IMR-90 (cell line): ENCODE data around the gene EPB41L2. TPM values are rescaled to one million over a fixed set of nuclear protein-coding genes. Genes with fewer than 3 reads are reported as not detected.

Experiments used
- ATAC-seq: fragments of 200-7000 bp; cut with Tn5 transposase; 2 replicates; pipeline ENCODE4 v1.9.1; 2020; ENCODE audit warnings: low read depth, mild to moderate bottlenecking, moderate library complexity
- BruUV-seq: library from RNA; stranded (reverse); fragments of 400-500 nt; replicated peaks from 2 replicates; lab custom pipeline; 2021; lab: Mats Ljungman, UMichigan
- CTCF ChIA-PET: fragments of 300-600 bp; formaldehyde crosslinking; extraction: SDS; loops from one replicate; lab custom pipeline; 2021; ENCODE audit warnings: antibody characterized with exemption; lab: Yijun Ruan, JAX
- POLR2A ChIA-PET: fragments of 300-600 bp; sonication (Branson Sonifier 250); formaldehyde crosslinking; loops from one replicate; lab custom pipeline; 2022; ENCODE audit warnings: antibody characterized with exemption; ENCODE audit not compliant: unreplicated experiment; lab: Charles Lee
- DNase-seq: peaks from one replicate; pipeline ENCODE4 v3.0.0; 2013
- H2AFZ ChIP-seq: replicated peaks from 2 replicates; pipeline ENCODE3; 2013; ENCODE audit warnings: low read length, mild to moderate bottlenecking; ENCODE audit not compliant: poor library complexity
- H2AK5ac ChIP-seq: 2 replicates; pipeline ENCODE4 v1.6.1; 2013; ENCODE audit warnings: low read depth, low read length, inconsistent platforms
- H2AK9ac ChIP-seq: replicated peaks from 2 replicates; pipeline ENCODE3; 2013; ENCODE audit warnings: mild to moderate bottlenecking, low read depth, low read length, moderate library complexity; ENCODE audit not compliant: poor library complexity
- H2BK120ac ChIP-seq: 2 replicates; pipeline ENCODE4 v1.6.1; 2013; ENCODE audit warnings: low read depth, low read length, inconsistent platforms
- H2BK15ac ChIP-seq: 3 replicates; pipeline ENCODE4 v1.6.1; 2013; ENCODE audit warnings: low read depth, low read length, inconsistent platforms
- H2BK20ac ChIP-seq: 2 replicates; pipeline ENCODE4 v1.6.1; 2013; ENCODE audit warnings: low read depth, mild to moderate bottlenecking, inconsistent platforms, low read length, moderate library complexity
- H2BK5ac ChIP-seq: 2 replicates; pipeline ENCODE4 v1.6.1; 2013; ENCODE audit warnings: mild to moderate bottlenecking, low read depth, low read length, inconsistent platforms; ENCODE audit not compliant: poor library complexity, severe bottlenecking
- H3K14ac ChIP-seq: replicated peaks from 2 replicates; pipeline ENCODE4 v1.6.1; 2013; ENCODE audit warnings: low read depth, low read length, inconsistent platforms
- H3K18ac ChIP-seq: 2 replicates; pipeline ENCODE4 v1.6.1; 2013; ENCODE audit warnings: low read depth, low read length, control low read depth
- H3K23ac ChIP-seq: 2 replicates; pipeline ENCODE4 v1.6.1; 2013; ENCODE audit warnings: low read depth, low read length, inconsistent platforms
- H3K27ac ChIP-seq: 2 replicates; pipeline ENCODE4 v1.5.1; 2013; ENCODE audit warnings: mild to moderate bottlenecking, control low read depth, low read length; ENCODE audit not compliant: insufficient read depth
- H3K27me3 ChIP-seq: 2 replicates; pipeline ENCODE4 v1.6.1; 2013; ENCODE audit warnings: low read length; ENCODE audit not compliant: control insufficient read depth, insufficient read depth
- H3K36me3 ChIP-seq: 2 replicates; pipeline ENCODE4 v1.6.1; 2013; ENCODE audit warnings: low read length, mixed read lengths; ENCODE audit not compliant: control insufficient read depth, insufficient read depth
- H3K4ac ChIP-seq: 2 replicates; pipeline ENCODE4 v1.6.1; 2013; ENCODE audit warnings: low read depth, low read length, inconsistent platforms
- H3K4me1 ChIP-seq: 2 replicates; pipeline ENCODE4 v1.6.1; 2013; ENCODE audit warnings: low read length, mixed read lengths; ENCODE audit not compliant: control insufficient read depth, insufficient read depth
- H3K4me2 ChIP-seq: 2 replicates; pipeline ENCODE4 v1.6.1; 2013; ENCODE audit warnings: low read depth, mild to moderate bottlenecking, control low read depth, low read length, moderate library complexity
- H3K4me3 ChIP-seq: 2 replicates; pipeline ENCODE4 v1.5.1; 2013; ENCODE audit warnings: low read depth, mild to moderate bottlenecking, control low read depth, low read length, moderate library complexity; ENCODE audit not compliant: insufficient read depth
- H3K56ac ChIP-seq: 2 replicates; pipeline ENCODE4 v1.6.1; 2013; ENCODE audit warnings: low read length, inconsistent platforms; ENCODE audit not compliant: insufficient read depth; ENCODE audit errors: extremely low read depth
- H3K79me1 ChIP-seq, 2 experiments: 2 replicates each; pipeline ENCODE4 v1.6.1; 2013; ENCODE audit warnings: low read length in 2 of 2, inconsistent platforms in 1 of 2, low read depth in 1 of 2
- H3K9ac ChIP-seq: 2 replicates; pipeline ENCODE4 v1.6.1; 2013; ENCODE audit warnings: low read depth, low read length, control low read depth
- H3K9me1 ChIP-seq: 2 replicates; pipeline ENCODE4 v1.6.1; 2013; ENCODE audit warnings: low read length, inconsistent platforms; ENCODE audit not compliant: insufficient read depth
- H3K9me3 ChIP-seq: 2 replicates; pipeline ENCODE4 v1.6.1; 2013; ENCODE audit warnings: low read length; ENCODE audit not compliant: control insufficient read depth, insufficient read depth
- H4K20me1 ChIP-seq: 2 replicates; pipeline ENCODE4 v1.6.1; 2013; ENCODE audit warnings: low read length, inconsistent platforms; ENCODE audit not compliant: insufficient read depth
- H4K5ac ChIP-seq: 2 replicates; pipeline ENCODE4 v1.6.1; 2013; ENCODE audit warnings: mild to moderate bottlenecking, low read depth, low read length, control low read depth
- H4K8ac ChIP-seq, 2 experiments: 2 replicates each; pipeline ENCODE4 v1.6.1; 2013; ENCODE audit warnings: low read depth in 2 of 2, low read length in 2 of 2, control low read depth in 1 of 2, inconsistent platforms in 1 of 2
- H4K91ac ChIP-seq: 2 replicates; pipeline ENCODE4 v1.6.1; 2013; ENCODE audit warnings: low read depth, low read length, inconsistent platforms; ENCODE audit not compliant: insufficient read depth
- BHLHE40 ChIP-seq: fragments of 150-350 bp; IDR thresholded peaks from 2 replicates; pipeline ENCODE4 v1.6.1; 2016; ENCODE audit warnings: mild to moderate bottlenecking, low read depth, low read length
- CEBPB ChIP-seq: IDR thresholded peaks from 2 replicates; pipeline ENCODE4 v1.6.1; 2012; ENCODE audit warnings: low read depth, low read length, improper control_type of control experiment
- CHD1 ChIP-seq: IDR thresholded peaks from 2 replicates; pipeline ENCODE4 v1.6.1; 2012; ENCODE audit warnings: low read depth, low read length, improper control_type of control experiment
- ELK1 ChIP-seq: fragments of 150-350 bp; IDR thresholded peaks from 2 replicates; pipeline ENCODE4 v1.6.1; 2016; ENCODE audit warnings: low read depth, mild to moderate bottlenecking, low read length, moderate library complexity, borderline replicate concordance
- FOS ChIP-seq: fragments of 150-350 bp; IDR thresholded peaks from 2 replicates; pipeline ENCODE4 v1.6.1; 2016; ENCODE audit warnings: low read depth, low read length
- MAFK ChIP-seq: IDR thresholded peaks from 2 replicates; pipeline ENCODE4 v1.6.1; 2012; ENCODE audit warnings: low read depth, low read length, improper control_type of control experiment
- MAZ ChIP-seq: IDR thresholded peaks from 2 replicates; pipeline ENCODE4 v1.6.1; 2012; ENCODE audit warnings: low read depth, mild to moderate bottlenecking, low read length, improper control_type of control experiment, moderate library complexity, borderline replicate concordance
- MXI1 ChIP-seq: IDR thresholded peaks from 2 replicates; pipeline ENCODE4 v1.6.1; 2012; ENCODE audit warnings: low read depth, mild to moderate bottlenecking, low read length, moderate library complexity, borderline replicate concordance
- NFE2L2 ChIP-seq: fragments of 150-350 bp; IDR thresholded peaks from 2 replicates; pipeline ENCODE4 v1.6.1; 2016; ENCODE audit warnings: low read depth, mild to moderate bottlenecking, low read length
- POLR2A ChIP-seq: IDR thresholded peaks from 2 replicates; pipeline ENCODE4 v1.6.1; 2012; ENCODE audit warnings: mild to moderate bottlenecking, low read depth, low read length
- RAD21 ChIP-seq: IDR thresholded peaks from 2 replicates; pipeline ENCODE4 v1.6.1; 2012; ENCODE audit warnings: low read length, improper control_type of control experiment
- RCOR1 ChIP-seq: IDR thresholded peaks from 2 replicates; pipeline ENCODE4 v1.6.1; 2012; ENCODE audit warnings: mild to moderate bottlenecking, low read length, improper control_type of control experiment; ENCODE audit not compliant: insufficient replicate concordance
- RFX5 ChIP-seq: IDR thresholded peaks from 2 replicates; pipeline ENCODE4 v1.8.0; 2012; ENCODE audit warnings: low read depth, mild to moderate bottlenecking, low read length, moderate library complexity
- SMC3 ChIP-seq: fragments of 150-350 bp; IDR thresholded peaks from 2 replicates; pipeline ENCODE4 v1.6.1; 2016; ENCODE audit warnings: low read depth, mild to moderate bottlenecking, antibody characterized with exemption, low read length, moderate library complexity
- WGBS, 2 experiments: methylation state at CpG; one replicate each; pipeline versions ENCODE4 v1.1.5 to v1.1.7; 2013; ENCODE audit warnings: missing lambda C conversion rate in 2 of 2; ENCODE audit not compliant: insufficient read length in 1 of 2; ENCODE audit errors: extremely low coverage in 2 of 2; 5-methylcytosine and 5-hydroxymethylcytosine counted together
- dilution Hi-C: fragments of 300-500 bp; cut with HindIII; formaldehyde crosslinking; loops from one replicate; pipeline ENCODE4 v1.14.3; 2018; ENCODE audit warnings: low sequenced_read_pairs; ENCODE audit not compliant: unreplicated experiment
- in situ Hi-C: fragments of 300-500 bp; cut with MboI; formaldehyde crosslinking; loops from 3 replicates; pipeline ENCODE4 v1.14.3; 2019; ENCODE audit warnings: low sequenced_read_pairs, inconsistent platforms, mixed read lengths
- intact Hi-C: fragments of 100-400 bp; cut with micrococcal nuclease; formaldehyde crosslinking; loops from 2 replicates; pipeline ENCODE4 v1.10.0; 2022
- polyA plus RNA-seq, 3 experiments: library from polyadenylated mRNA; depleted of rRNA; stranded (reverse); fragments of >200 nt; gene quantifications; 2 replicates each; pipeline ENCODE4 v1.2.3, GENCODE V29; 2012; ENCODE audit warnings: low replicate concordance in 1 of 3
- total RNA-seq: library from RNA; depleted of rRNA; stranded (reverse); fragments of >200 nt; gene quantifications from 2 replicates; pipeline ENCODE4 v1.2.3, GENCODE V29; 2012
- TF ChIP-seq, protein P1 (sequence below): conservative IDR thresholded peaks from 2 replicates; pipeline ENCODE4 v1.5.1; 2012; ENCODE audit warnings: mild to moderate bottlenecking, low read depth, low read length, improper control_type of control experiment
- TF ChIP-seq, protein P2 (sequence below): fragments of 150-350 bp; IDR thresholded peaks from 2 replicates; pipeline ENCODE4 v1.6.1; 2017; ENCODE audit warnings: mild to moderate bottlenecking, antibody characterized with exemption, low read length, low read depth

The EPB41L2 gene
- total and polyA plus RNA-seq, 2 of the 4 experiments (the other 2 are of a cell fraction) = 85.7 to 99.8 TPM

DNA sequence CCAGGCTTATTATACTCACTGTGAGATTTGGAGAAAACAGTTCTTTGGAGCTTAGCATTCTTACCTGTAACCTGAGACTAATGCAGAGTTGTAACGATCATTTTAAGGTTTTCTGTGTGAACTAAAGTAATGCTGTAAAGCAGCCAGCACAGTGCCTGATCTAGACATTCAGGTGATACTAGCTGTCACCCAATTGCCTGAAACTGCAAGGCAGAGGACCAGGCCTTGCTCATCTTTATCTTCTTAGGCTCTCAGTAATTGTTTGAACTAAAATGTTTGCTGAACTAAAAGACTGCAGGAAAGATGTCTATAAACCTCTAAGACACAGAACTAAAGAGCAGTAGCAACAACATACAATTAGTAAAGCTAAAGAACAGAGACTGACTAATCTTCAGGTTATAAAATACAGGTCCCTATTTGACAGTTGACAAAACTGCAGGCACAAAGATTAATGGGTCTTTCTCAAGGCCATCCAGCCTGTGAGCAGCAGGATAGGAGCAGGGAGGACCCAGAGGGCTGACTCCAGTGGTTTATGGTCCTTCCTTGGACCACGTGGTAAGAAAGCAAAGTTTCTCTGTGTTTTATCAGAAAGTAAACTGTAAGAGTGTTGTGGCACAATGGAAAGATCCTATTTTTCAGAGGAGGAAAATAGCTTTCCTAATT lies 204.4 kb downstream of the EPB41L2 start:
- no peak overlapping the region for H2BK20ac ChIP-seq
- WGBS, 2 experiments = no CpG with 5 or more reads among the region's 2 CpGs
- H2BK120ac ChIP-seq = no peak overlapping the region
- H2AK5ac ChIP-seq = no peak overlapping the region
- no peak overlapping the region for H4K8ac ChIP-seq
- H2AFZ ChIP-seq = no peak overlapping the region
- no peak overlapping the region for H2AK9ac ChIP-seq
- no peak overlapping the region for H3K4ac ChIP-seq
- dilution Hi-C loops (no loop called here), intact Hi-C loops (no loop called here), in situ Hi-C loops (no loop called here)
- ChIA-PET POLR2A (no interaction called here), CTCF (interaction anchor here (1.1 to 2.0 kb wide), 2 partner anchors 13 to 19 kb away, joined by 3 to 4 read pairs; no protein-coding TSS in a partner anchor)
- no peak overlapping the region for H4K91ac ChIP-seq
- H3K9me1 ChIP-seq = peaks cover under 1% of the 10 kb centered on the region
- H3K23ac ChIP-seq = no peak overlapping the region
- no peak overlapping the region for H3K18ac ChIP-seq
- H2BK5ac ChIP-seq = no peak overlapping the region
- no peak overlapping the region for H2BK15ac ChIP-seq
- DNase-seq = no peak
- H3K4me1 ChIP-seq = peaks cover 4% of the 10 kb centered on the region
- no TSS peak for BruUV-seq
- no peak overlapping the region for H3K4me3 ChIP-seq
- H3K9ac ChIP-seq = no peak overlapping the region
- H3K4me2 ChIP-seq = no peak overlapping the region
- no peak for TF ChIP-seq CHD1
- TF ChIP-seq CEBPB = no peak
- no peak for TF ChIP-seq MXI1
- no peak for TF ChIP-seq MAFK
- TF ChIP-seq RCOR1 = no peak
- no peak for TF ChIP-seq RAD21
- no peak for TF ChIP-seq RFX5
- TF ChIP-seq FOS = no peak
- TF ChIP-seq NFE2L2 = no peak
- no peak for TF ChIP-seq MAZ
- TF ChIP-seq, protein P1, sequence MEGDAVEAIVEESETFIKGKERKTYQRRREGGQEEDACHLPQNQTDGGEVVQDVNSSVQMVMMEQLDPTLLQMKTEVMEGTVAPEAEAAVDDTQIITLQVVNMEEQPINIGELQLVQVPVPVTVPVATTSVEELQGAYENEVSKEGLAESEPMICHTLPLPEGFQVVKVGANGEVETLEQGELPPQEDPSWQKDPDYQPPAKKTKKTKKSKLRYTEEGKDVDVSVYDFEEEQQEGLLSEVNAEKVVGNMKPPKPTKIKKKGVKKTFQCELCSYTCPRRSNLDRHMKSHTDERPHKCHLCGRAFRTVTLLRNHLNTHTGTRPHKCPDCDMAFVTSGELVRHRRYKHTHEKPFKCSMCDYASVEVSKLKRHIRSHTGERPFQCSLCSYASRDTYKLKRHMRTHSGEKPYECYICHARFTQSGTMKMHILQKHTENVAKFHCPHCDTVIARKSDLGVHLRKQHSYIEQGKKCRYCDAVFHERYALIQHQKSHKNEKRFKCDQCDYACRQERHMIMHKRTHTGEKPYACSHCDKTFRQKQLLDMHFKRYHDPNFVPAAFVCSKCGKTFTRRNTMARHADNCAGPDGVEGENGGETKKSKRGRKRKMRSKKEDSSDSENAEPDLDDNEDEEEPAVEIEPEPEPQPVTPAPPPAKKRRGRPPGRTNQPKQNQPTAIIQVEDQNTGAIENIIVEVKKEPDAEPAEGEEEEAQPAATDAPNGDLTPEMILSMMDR = no peak
- TF ChIP-seq, protein P2, sequence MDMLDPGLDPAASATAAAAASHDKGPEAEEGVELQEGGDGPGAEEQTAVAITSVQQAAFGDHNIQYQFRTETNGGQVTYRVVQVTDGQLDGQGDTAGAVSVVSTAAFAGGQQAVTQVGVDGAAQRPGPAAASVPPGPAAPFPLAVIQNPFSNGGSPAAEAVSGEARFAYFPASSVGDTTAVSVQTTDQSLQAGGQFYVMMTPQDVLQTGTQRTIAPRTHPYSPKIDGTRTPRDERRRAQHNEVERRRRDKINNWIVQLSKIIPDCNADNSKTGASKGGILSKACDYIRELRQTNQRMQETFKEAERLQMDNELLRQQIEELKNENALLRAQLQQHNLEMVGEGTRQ = no peak
- no peak for TF ChIP-seq ELK1
- TF ChIP-seq POLR2A = no peak
- no peak for TF ChIP-seq BHLHE40
- no peak for TF ChIP-seq SMC3
- no peak overlapping the region for H4K5ac ChIP-seq
- H3K79me1 ChIP-seq = peaks cover 0 to 9% of the 10 kb centered on the region in 2 experiments; a peak in 2 of 4 replicates
- H4K20me1 ChIP-seq = 0 out of 2 replicates have a peak, but pooled peaks cover under 1% of the 10 kb centered on the region
- H3K36me3 ChIP-seq = peaks cover 22% of the 10 kb centered on the region
- no peak overlapping the region for H3K56ac ChIP-seq
- H3K9me3 ChIP-seq = no peaks in the 10 kb centered on the region
- H3K27me3 ChIP-seq = no peaks in the 10 kb centered on the region
- no peak for ATAC-seq
- no peak overlapping the region for H3K27ac ChIP-seq
- H3K14ac ChIP-seq = no peak overlapping the region
